Mesenchymal stem cell (in vitro differentiated cells and primary cell): ENCODE results near the gene ANKRD22.

Experiments
- DNase-seq: peaks from one replicate; pipeline ENCODE4 v3.0.0-alpha.2; 2013
- H2AFZ ChIP-seq: one replicate; pipeline ENCODE4 v1.6.1; 2013; ENCODE audit warnings: low read depth, mild to moderate bottlenecking, control low read depth, inconsistent platforms, low read length, moderate library complexity
- H2AK5ac ChIP-seq: 2 replicates; pipeline ENCODE4 v1.6.1; 2013; ENCODE audit warnings: low read length, moderate library complexity, mild to moderate bottlenecking, inconsistent platforms; ENCODE audit not compliant: severe bottlenecking
- H2BK120ac ChIP-seq: one replicate; pipeline ENCODE4 v1.6.1; 2013; ENCODE audit warnings: low read depth, mild to moderate bottlenecking, inconsistent platforms, low read length, moderate library complexity
- H2BK12ac ChIP-seq, 2 experiments: one replicate each; pipeline ENCODE4 v1.6.1; 2013; ENCODE audit warnings: inconsistent platforms in 2 of 2, low read length in 2 of 2, mild to moderate bottlenecking in 2 of 2, moderate library complexity in 2 of 2, control low read depth in 1 of 2
- H2BK15ac ChIP-seq: one replicate; pipeline ENCODE4 v1.6.1; 2013; ENCODE audit warnings: mild to moderate bottlenecking, low read depth, inconsistent platforms; ENCODE audit not compliant: poor library complexity, severe bottlenecking
- H2BK5ac ChIP-seq: 2 replicates; pipeline ENCODE4 v1.6.1; 2013; ENCODE audit warnings: low read depth, mild to moderate bottlenecking, low read length, control low read depth, inconsistent platforms; ENCODE audit not compliant: poor library complexity, severe bottlenecking
- H3K14ac ChIP-seq, 2 experiments: one replicate each; pipeline ENCODE4 v1.6.1; 2013; ENCODE audit warnings: inconsistent platforms in 2 of 2, low read length in 2 of 2, control low read depth in 1 of 2, mild to moderate bottlenecking in 1 of 2, moderate library complexity in 1 of 2
- H3K18ac ChIP-seq, 2 experiments: one replicate each; pipeline ENCODE4 v1.6.1; 2013; ENCODE audit warnings: inconsistent platforms in 2 of 2, low read length in 2 of 2, control low read depth in 1 of 2, low read depth in 1 of 2, mild to moderate bottlenecking in 1 of 2
- H3K23ac ChIP-seq, 2 experiments: one replicate each; pipeline ENCODE4 v1.6.1; 2013; ENCODE audit warnings: inconsistent platforms in 2 of 2, low read length in 2 of 2, mild to moderate bottlenecking in 2 of 2, moderate library complexity in 2 of 2, control low read depth in 1 of 2
- H3K27ac ChIP-seq: 2 replicates; pipeline ENCODE4 v1.5.1; 2013; ENCODE audit warnings: mild to moderate bottlenecking, moderate library complexity, low read length, control low read depth, inconsistent platforms; ENCODE audit not compliant: poor library complexity, severe bottlenecking
- H3K27me3 ChIP-seq, 2 experiments: 2 replicates each; pipeline versions ENCODE4 v1.6.1 to v1.7.0; 2013; ENCODE audit warnings: low read length in 2 of 2, mild to moderate bottlenecking in 2 of 2, moderate library complexity in 2 of 2, control low read depth in 1 of 2, inconsistent platforms in 1 of 2; ENCODE audit not compliant: control insufficient read depth in 1 of 2, insufficient read depth in 1 of 2
- H3K36me3 ChIP-seq, 2 experiments: 2 replicates each; pipeline versions ENCODE4 v1.6.1 to v1.7.0; 2013; ENCODE audit warnings: low read length in 2 of 2, control low read depth in 1 of 2, inconsistent platforms in 1 of 2, low read depth in 1 of 2, mild to moderate bottlenecking in 1 of 2; ENCODE audit not compliant: insufficient read depth in 2 of 2, control insufficient read depth in 1 of 2
- H3K4ac ChIP-seq, 2 experiments: one replicate each; pipeline ENCODE4 v1.6.1; 2013; ENCODE audit warnings: inconsistent platforms in 2 of 2, low read length in 2 of 2, mild to moderate bottlenecking in 2 of 2, moderate library complexity in 2 of 2, control low read depth in 1 of 2, low read depth in 1 of 2
- H3K4me1 ChIP-seq: 2 replicates; pipeline ENCODE4 v1.6.1; 2013; ENCODE audit warnings: low read depth, low read length, control low read depth; ENCODE audit not compliant: control insufficient read depth, insufficient read depth
- H3K4me2 ChIP-seq: 2 replicates; pipeline ENCODE4 v1.6.1; 2013; ENCODE audit warnings: low read length, mild to moderate bottlenecking, inconsistent platforms; ENCODE audit not compliant: poor library complexity, severe bottlenecking
- H3K4me3 ChIP-seq, 2 experiments: 2 replicates each; pipeline versions ENCODE4 v1.5.1 to v1.7.0; 2013; ENCODE audit warnings: low read length in 2 of 2, mild to moderate bottlenecking in 2 of 2, control low read depth in 1 of 2, low read depth in 1 of 2; ENCODE audit not compliant: insufficient read depth in 1 of 2
- H3K79me1 ChIP-seq: replicated peaks from 2 replicates; pipeline ENCODE4 v1.6.1; 2013; ENCODE audit warnings: mild to moderate bottlenecking, control low read depth, low read length, inconsistent platforms; ENCODE audit not compliant: poor library complexity, severe bottlenecking
- H3K9ac ChIP-seq: 2 replicates; pipeline ENCODE4 v1.7.0; 2013; ENCODE audit warnings: mild to moderate bottlenecking, low read length, moderate library complexity
- H3K9me3 ChIP-seq: 2 replicates; pipeline ENCODE4 v1.7.0; 2013; ENCODE audit warnings: mild to moderate bottlenecking, low read length; ENCODE audit not compliant: control insufficient read depth
- H4K8ac ChIP-seq: one replicate; pipeline ENCODE4 v1.6.1; 2013; ENCODE audit warnings: inconsistent platforms, mild to moderate bottlenecking, low read length, moderate library complexity
- H4K91ac ChIP-seq: one replicate; pipeline ENCODE4 v1.6.1; 2013; ENCODE audit warnings: mild to moderate bottlenecking, low read length, inconsistent platforms
- WGBS: methylation state at CpG from one replicate; pipeline ENCODE4 v1.1.7; 2013; ENCODE audit warnings: mixed read lengths; 5-methylcytosine and 5-hydroxymethylcytosine counted together

ANKRD22 gene

DNA sequence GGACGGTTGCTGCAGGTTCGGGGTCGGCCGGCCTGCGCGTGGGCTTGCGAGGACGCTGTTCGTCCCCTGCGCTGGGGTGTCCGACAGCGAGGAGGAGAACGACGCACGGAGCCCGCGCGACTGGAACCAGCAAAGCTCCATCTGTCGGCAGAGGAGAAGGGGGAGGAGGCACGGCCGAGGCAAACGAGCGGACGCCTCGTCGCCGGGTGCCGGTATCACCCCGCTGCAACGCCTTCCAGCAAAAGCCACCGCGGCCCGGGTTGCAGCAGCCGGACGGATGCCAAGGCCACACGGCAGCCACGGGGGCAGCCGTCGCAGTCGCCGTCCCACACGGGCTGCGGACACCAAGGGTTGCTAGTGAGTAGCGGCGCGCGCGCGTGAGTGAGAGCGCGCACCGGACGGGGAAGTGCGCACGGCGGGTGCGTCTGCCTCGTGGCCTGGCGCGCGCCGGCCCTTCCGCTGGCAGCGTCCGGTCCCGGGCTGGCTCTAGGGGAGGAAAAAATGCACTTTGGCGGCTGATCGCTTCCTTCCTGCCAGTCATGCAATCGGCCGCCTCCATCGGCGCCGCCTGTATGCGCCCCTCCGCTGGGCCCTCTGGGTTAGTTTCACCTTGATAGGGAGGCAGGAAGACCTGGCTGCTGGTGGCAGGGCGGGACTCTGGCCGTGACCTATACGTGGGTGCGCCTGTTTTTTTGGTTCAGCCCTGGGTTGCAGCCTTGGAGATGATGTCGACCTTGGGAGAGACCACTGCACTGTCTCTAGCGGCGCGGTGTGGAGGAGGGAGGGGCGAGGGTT is 28.8 kb upstream of the ANKRD22 start:
- WGBS, result under 1% methylated on average over 78 of the region's 84 CpGs
- Histone ChIP-seq H3K79me1 (peaks cover 2% of the 10 kb centered on the region), H2BK12ac (peak overlapping the region; percentile 61 to 99), H3K4me2 (peak overlapping the region; percentile 81), H2AK5ac (no peak overlapping the region), H2AFZ (peak overlapping the region; percentile 66), H3K36me3 (no peaks in the 10 kb centered on the region), H3K4ac (peak overlapping the region; percentile 92 to 98), H2BK15ac (peak overlapping the region; percentile 100), H3K14ac (peak overlapping the region in 1 of 2 experiments; percentile 97), H3K23ac (peak overlapping the region; percentile 91 to 100), H3K27ac (peak overlapping the region; percentile 96), H3K27me3 (no peaks in the 10 kb centered on the region), H3K4me3 (peak overlapping the region; percentile 88 to 99), H2BK120ac (peak overlapping the region; percentile 89), H4K91ac (peak overlapping the region; percentile 98), H3K4me1 (no peaks in the 10 kb centered on the region), H3K9me3 (no peaks in the 10 kb centered on the region), H4K8ac (peak overlapping the region; percentile 96), H2BK5ac (peak overlapping the region; percentile 85), H3K9ac (peak overlapping the region; percentile 94), H3K18ac (peak overlapping the region; percentile 98 to 99)
- peak; percentile 87 for DNase-seq

DNA sequence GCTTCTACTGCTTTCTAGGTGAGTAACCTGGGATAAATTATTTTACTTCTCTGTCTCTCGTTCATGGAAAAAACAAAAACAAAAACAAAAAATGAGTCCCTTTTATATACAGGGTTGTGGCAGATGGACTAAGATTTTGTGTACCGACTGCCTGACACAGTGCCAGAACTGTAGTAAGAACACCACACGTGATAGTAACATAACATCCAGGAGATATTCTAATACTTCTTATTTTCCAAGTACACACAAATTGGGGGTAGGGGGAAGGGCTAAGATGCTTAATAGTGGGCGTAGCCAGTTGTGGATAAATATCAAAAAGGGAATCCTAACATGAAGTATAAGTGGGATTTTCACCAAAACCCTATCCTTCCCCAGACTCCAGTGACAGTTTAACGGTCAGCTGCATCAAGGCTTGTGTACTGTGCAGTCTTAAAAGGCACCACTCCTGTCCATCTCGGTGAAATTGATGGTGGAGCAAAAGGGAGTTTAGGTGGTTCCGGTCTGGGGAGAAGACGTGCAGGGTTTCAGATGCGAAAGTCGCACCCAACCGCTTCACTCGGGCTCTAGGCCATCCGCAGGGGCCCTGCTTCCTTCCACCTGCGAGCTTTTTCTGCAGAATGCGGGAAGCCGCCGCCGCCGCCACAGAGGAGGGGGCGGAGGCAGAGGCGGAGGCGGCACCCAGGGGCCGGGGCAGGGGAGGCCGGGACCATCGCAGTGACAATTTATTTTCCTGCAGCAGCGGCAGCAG is 28.1 kb upstream of the ANKRD22 start, which contains the start of gene STAMBPL1:
Gene STAMBPL1, plus strand, starts transcription at position 712 of the 748 bp plus-strand sequence. CDS start 21,464 bp downstream, outside the sequence.
- Histone ChIP-seq H3K4me2 (peak within 1 kb of the TSS; percentile 81), H4K91ac (peak within 1 kb of the TSS; percentile 98), H3K9ac (peak within 1 kb of the TSS; percentile 94), H2BK15ac (peak within 1 kb of the TSS; percentile 100), H3K4me1 (no peaks in the 10 kb centered on the region), H3K36me3 (no peaks in the 10 kb centered on the region), H3K27me3 (no peaks in the 10 kb centered on the region), H2AK5ac (peak within 1 kb of the TSS; percentile 24), H2BK120ac (peak within 1 kb of the TSS; percentile 89), H3K27ac (peak within 1 kb of the TSS; percentile 96), H3K4ac (peak within 1 kb of the TSS; percentile 92 to 98), H2BK12ac (peak within 1 kb of the TSS; percentile 61 to 99), H3K23ac (peak within 1 kb of the TSS; percentile 91 to 100), H3K9me3 (no peaks in the 10 kb centered on the region), H2AFZ (peak within 1 kb of the TSS; percentile 66), H3K79me1 (peaks cover 2% of the 10 kb centered on the region), H3K4me3 (peak within 1 kb of the TSS; percentile 88 to 99), H3K18ac (peak within 1 kb of the TSS; percentile 98 to 99), H3K14ac (peak within 1 kb of the TSS in 1 of 2 experiments; percentile 97), H2BK5ac (peak within 1 kb of the TSS; percentile 85), H4K8ac (peak within 1 kb of the TSS; percentile 96)
- no peak for DNase-seq
- WGBS, result 3% methylated on average over 22 of the region's 26 CpGs

DNA sequence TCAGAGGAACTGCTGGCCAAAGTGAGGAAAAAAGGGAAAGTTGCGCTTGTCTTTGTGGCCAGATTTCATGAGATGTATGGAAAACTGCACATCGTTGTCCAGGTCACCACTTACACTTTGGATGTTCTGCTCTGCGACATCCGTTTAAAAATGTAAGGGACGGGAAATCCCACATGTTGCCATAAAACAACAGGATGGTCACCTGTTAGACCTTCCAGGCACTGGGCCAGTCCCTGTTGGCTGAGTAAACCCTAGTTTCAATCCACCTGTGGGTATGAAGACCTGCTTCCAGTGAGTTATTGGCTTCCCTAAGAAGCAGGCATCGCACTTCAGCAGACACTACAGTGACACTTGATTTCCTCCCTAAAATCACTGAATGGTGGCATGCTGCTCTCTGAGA is 25.7 kb upstream of the ANKRD22 start:
- no peak overlapping the region for H2BK15ac ChIP-seq
- H3K27me3 ChIP-seq, result no peaks in the 10 kb centered on the region
- no peak overlapping the region for H4K91ac ChIP-seq
- H2AFZ ChIP-seq, result no peak overlapping the region
- no peak overlapping the region for H3K23ac ChIP-seq
- H2BK5ac ChIP-seq, result no peak overlapping the region
- H3K4me1 ChIP-seq, result no peaks in the 10 kb centered on the region
- no peak overlapping the region for H3K4ac ChIP-seq
- no peaks in the 10 kb centered on the region for H3K36me3 ChIP-seq
- H3K79me1 ChIP-seq, result peaks cover 2% of the 10 kb centered on the region
- no peak overlapping the region for H2BK12ac ChIP-seq
- H2BK120ac ChIP-seq, result no peak overlapping the region
- no peak overlapping the region for H2AK5ac ChIP-seq
- no peak overlapping the region for H3K4me2 ChIP-seq
- DNase-seq, result no peak
- no peak overlapping the region for H3K18ac ChIP-seq
- no peak overlapping the region for H3K4me3 ChIP-seq
- WGBS, result 96% methylated on average over 6 of the region's 6 CpGs
- H3K27ac ChIP-seq, result no peak overlapping the region
- no peaks in the 10 kb centered on the region for H3K9me3 ChIP-seq
- H4K8ac ChIP-seq, result no peak overlapping the region
- H3K9ac ChIP-seq, result no peak overlapping the region
- no peak overlapping the region for H3K14ac ChIP-seq

DNA sequence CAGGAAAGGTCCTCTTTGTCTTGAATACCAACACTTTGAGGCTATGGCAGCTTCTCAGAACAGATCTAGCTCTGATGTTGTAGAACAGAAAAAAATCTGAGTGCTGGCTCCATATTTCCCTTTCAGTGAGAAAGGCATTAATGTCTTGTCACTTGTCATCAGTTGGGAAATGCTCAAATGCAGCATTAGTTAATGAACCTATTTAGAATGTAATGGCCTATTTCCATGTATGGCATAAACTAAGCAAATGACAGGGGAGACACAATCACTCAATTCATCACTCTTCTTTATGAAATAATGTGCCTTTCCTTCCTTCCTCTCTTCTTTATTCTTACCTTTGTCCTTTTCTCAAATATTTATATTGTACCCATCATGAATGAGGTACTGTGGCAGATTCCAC is 23.4 kb upstream of the ANKRD22 start:
- no peak overlapping the region for H3K4me3 ChIP-seq
- H3K23ac ChIP-seq, result no peak overlapping the region
- no peak overlapping the region for H2AFZ ChIP-seq
- H3K36me3 ChIP-seq, result no peaks in the 10 kb centered on the region
- no peak overlapping the region for H4K8ac ChIP-seq
- H3K79me1 ChIP-seq, result peaks cover 2% of the 10 kb centered on the region
- H3K18ac ChIP-seq, result no peak overlapping the region
- no peak overlapping the region for H2BK120ac ChIP-seq
- no peak overlapping the region for H3K9ac ChIP-seq
- DNase-seq, result no peak
- no peak overlapping the region for H3K4me2 ChIP-seq
- no peaks in the 10 kb centered on the region for H3K27me3 ChIP-seq
- H2BK12ac ChIP-seq, result no peak overlapping the region
- no peak overlapping the region for H2BK15ac ChIP-seq
- H3K4ac ChIP-seq, result no peak overlapping the region
- H2BK5ac ChIP-seq, result no peak overlapping the region
- H3K9me3 ChIP-seq, result no peaks in the 10 kb centered on the region
- H3K27ac ChIP-seq, result no peak overlapping the region
- no peaks in the 10 kb centered on the region for H3K4me1 ChIP-seq
- no peak overlapping the region for H3K14ac ChIP-seq
- no peak overlapping the region for H4K91ac ChIP-seq
- H2AK5ac ChIP-seq, result no peak overlapping the region
